A549 (cell line): ENCODE results near the gene TMEM163.

ENCODE experiments used
- CBX2 ChIP-seq: fragments of 200-600 bp; sonication (generic); IDR thresholded peaks from 2 replicates; pipeline ENCODE4 v1.6.1; 2016; ENCODE audit warnings: low read depth, mild to moderate bottlenecking, borderline replicate concordance
- CBX8 ChIP-seq: fragments of 200-600 bp; sonication (generic); IDR thresholded peaks from 2 replicates; pipeline ENCODE4 v1.6.1; 2016
- CEBPB ChIP-seq, 2 experiments: fragments of >200 bp in 1 of 2; sonication (Bioruptor Twin) in 1 of 2; formaldehyde crosslinking in 1 of 2; IDR thresholded peaks; 2 replicates each; pipeline ENCODE4 v1.6.1; 2012 to 2016
- EP300 ChIP-seq, 2 experiments: fragments of >200 bp; sonication (Bioruptor Twin); formaldehyde crosslinking; IDR thresholded peaks; 2 replicates in 1 of 2; 3 replicates in 1 of 2; pipeline ENCODE4 v1.6.1; 2016 to 2017
- MYC ChIP-seq: IDR thresholded peaks from 2 replicates; pipeline ENCODE4 v1.6.1; 2012; ENCODE audit warnings: mild to moderate bottlenecking, inconsistent platforms, low read length, improper control_type of control experiment, borderline replicate concordance
- NR3C1 ChIP-seq: fragments of >200 bp; sonication (Bioruptor Twin); formaldehyde crosslinking; IDR thresholded peaks from 3 replicates; pipeline ENCODE4 v1.6.1; 2017
- POLR2A ChIP-seq: IDR thresholded peaks from 2 replicates; pipeline ENCODE4 v1.6.1; 2012; ENCODE audit warnings: mild to moderate bottlenecking, low read length
- RAD21 ChIP-seq, 2 experiments: fragments of >200 bp in 1 of 2; sonication (Bioruptor Twin) in 1 of 2; formaldehyde crosslinking in 1 of 2; IDR thresholded peaks in 1 of 2; conservative IDR thresholded peaks in 1 of 2; 2 replicates in 1 of 2; 3 replicates in 1 of 2; pipeline ENCODE4 v1.6.1; 2012 to 2018; ENCODE audit warnings: inconsistent platforms in 1 of 2
- SREBF2 ChIP-seq: fragments of 450-650 bp; IDR thresholded peaks from 2 replicates; pipeline ENCODE4 v1.6.1; 2014; ENCODE audit warnings: mild to moderate bottlenecking, moderate library complexity
- ZFP36 ChIP-seq: fragments of 450-650 bp; IDR thresholded peaks from 2 replicates; pipeline ENCODE4 v1.6.1; 2014; ENCODE audit warnings: borderline replicate concordance; ENCODE audit not compliant: partially characterized antibody
- TF ChIP-seq, protein P1 (sequence below): fragments of >200 bp; sonication (Bioruptor Twin); formaldehyde crosslinking; IDR thresholded peaks from 3 replicates; pipeline ENCODE4 v1.5.1; 2016
- TF ChIP-seq, protein P2 (sequence below): fragments of 150-350 bp; IDR thresholded peaks from 2 replicates; pipeline ENCODE4 v1.6.1; 2014; ENCODE audit warnings: low read depth, mild to moderate bottlenecking, low read length
- TF ChIP-seq, protein P3 (sequence below): IDR thresholded peaks from 2 replicates; pipeline ENCODE4 v1.6.1; 2012
- TF ChIP-seq, protein P4 (sequence below): fragments of >200 bp; sonication (Bioruptor Twin); formaldehyde crosslinking; IDR thresholded peaks from 3 replicates; pipeline ENCODE4 v1.6.1; 2016

DNA sequence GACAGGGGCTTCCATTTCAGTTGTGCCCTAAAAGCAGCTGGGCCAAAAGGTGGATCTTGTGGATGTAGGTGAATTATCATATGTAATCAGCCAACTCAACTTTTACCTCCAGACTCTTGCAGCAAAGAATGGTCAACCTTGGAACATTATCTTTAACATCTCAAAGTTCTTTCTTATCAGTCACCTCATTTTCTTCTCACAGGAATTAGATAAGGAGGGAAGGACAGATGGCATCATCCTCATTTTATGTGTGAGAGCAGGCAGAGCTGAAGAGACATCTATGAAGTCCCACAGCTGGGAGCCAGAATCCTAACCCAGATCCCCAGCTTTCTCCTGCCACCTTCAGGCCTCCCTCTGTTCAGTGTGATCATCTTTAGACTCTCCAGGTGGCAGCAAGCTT lies 282.9 kb downstream of the TMEM163 start:
- no peak for TF ChIP-seq RAD21 (conservative IDR thresholded peaks at IDR 0.05 in 1 of 2, IDR thresholded peaks at IDR 0.05 in 1 of 2)
- TF ChIP-seq EP300 (IDR thresholded peaks at IDR 0.05) = no peak
- no peak for TF ChIP-seq POLR2A
- TF ChIP-seq, protein P1, sequence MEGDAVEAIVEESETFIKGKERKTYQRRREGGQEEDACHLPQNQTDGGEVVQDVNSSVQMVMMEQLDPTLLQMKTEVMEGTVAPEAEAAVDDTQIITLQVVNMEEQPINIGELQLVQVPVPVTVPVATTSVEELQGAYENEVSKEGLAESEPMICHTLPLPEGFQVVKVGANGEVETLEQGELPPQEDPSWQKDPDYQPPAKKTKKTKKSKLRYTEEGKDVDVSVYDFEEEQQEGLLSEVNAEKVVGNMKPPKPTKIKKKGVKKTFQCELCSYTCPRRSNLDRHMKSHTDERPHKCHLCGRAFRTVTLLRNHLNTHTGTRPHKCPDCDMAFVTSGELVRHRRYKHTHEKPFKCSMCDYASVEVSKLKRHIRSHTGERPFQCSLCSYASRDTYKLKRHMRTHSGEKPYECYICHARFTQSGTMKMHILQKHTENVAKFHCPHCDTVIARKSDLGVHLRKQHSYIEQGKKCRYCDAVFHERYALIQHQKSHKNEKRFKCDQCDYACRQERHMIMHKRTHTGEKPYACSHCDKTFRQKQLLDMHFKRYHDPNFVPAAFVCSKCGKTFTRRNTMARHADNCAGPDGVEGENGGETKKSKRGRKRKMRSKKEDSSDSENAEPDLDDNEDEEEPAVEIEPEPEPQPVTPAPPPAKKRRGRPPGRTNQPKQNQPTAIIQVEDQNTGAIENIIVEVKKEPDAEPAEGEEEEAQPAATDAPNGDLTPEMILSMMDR = no peak
- TF ChIP-seq, protein P2, sequence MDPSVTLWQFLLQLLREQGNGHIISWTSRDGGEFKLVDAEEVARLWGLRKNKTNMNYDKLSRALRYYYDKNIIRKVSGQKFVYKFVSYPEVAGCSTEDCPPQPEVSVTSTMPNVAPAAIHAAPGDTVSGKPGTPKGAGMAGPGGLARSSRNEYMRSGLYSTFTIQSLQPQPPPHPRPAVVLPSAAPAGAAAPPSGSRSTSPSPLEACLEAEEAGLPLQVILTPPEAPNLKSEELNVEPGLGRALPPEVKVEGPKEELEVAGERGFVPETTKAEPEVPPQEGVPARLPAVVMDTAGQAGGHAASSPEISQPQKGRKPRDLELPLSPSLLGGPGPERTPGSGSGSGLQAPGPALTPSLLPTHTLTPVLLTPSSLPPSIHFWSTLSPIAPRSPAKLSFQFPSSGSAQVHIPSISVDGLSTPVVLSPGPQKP = no peak
- TF ChIP-seq NR3C1 = no peak
- no peak for TF ChIP-seq ZFP36
- TF ChIP-seq, protein P3, sequence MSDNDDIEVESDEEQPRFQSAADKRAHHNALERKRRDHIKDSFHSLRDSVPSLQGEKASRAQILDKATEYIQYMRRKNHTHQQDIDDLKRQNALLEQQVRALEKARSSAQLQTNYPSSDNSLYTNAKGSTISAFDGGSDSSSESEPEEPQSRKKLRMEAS = no peak
- TF ChIP-seq CBX2 = no peak
- no peak for TF ChIP-seq CEBPB (IDR thresholded peaks at IDR 0.05)
- TF ChIP-seq, protein P4, sequence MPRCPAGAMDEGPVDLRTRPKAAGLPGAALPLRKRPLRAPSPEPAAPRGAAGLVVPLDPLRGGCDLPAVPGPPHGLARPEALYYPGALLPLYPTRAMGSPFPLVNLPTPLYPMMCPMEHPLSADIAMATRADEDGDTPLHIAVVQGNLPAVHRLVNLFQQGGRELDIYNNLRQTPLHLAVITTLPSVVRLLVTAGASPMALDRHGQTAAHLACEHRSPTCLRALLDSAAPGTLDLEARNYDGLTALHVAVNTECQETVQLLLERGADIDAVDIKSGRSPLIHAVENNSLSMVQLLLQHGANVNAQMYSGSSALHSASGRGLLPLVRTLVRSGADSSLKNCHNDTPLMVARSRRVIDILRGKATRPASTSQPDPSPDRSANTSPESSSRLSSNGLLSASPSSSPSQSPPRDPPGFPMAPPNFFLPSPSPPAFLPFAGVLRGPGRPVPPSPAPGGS = no peak
- no peak for TF ChIP-seq MYC
- no peak for TF ChIP-seq CBX8
- no peak for TF ChIP-seq SREBF2
